ENCODE measurements around the gene MZB1. TPM values are rescaled to one million over a fixed set of nuclear protein-coding genes. Genes with fewer than 3 reads are reported as not detected.
A peak's percentile ranks its signal among the peaks of the same experiment; 100 is the strongest.

MZB1 gene
- total and polyA plus RNA-seq, 9 donors = 0.50 to 1.8 (median 1.2) TPM; not detected in 1

DNA sequence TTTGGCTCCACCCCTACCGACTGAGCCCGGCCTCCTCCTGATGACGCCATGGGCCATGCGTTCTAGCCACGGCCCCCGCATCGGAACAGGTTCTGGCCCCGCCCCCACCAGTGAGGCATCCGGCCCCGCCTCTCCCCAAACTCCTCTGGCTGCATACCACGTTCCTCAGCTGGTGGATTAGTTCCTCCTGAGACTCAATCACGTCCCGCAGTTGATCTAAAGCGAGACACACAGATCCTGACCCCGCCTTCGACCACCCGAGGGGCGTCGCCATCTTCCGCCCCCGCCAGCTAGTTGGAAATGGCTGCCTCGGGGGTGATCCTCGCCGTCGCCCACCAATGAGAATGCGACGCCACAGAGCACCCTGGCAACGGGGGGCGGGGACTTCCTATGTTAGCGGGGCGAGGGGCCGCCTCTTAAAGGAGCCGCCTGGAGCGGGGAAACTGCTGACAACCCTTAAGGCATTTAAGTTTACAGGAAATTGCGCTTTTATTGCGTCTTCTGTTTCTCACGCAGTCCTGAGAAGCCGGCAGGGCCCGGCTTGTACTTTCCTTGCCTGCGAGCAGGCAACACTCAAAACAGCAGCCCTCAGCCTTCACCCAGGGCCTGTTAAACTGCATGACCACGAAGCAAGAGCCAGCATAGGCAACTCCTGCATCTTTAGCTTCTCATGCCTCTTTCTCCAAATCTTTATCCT, 14.2 kb upstream of the MZB1 start, which contains the start of gene SPATA24:
Gene SPATA24 (minus strand): TSS at position 303 of the 697 bp plus-strand sequence. CDS start 29 bp downstream, at position 274.
- H3K27ac ChIP-seq = peak within 1 kb of the TSS; percentile 54 to 94
- H3K9me3 ChIP-seq = no peaks in the 10 kb centered on the region
- 0 to 1% (median 0%) methylated on average over 35 to 41 of the region's 41 CpGs for WGBS, 3 donors
- peak; percentile 48 for TF ChIP-seq EP300 (IDR thresholded peaks at IDR 0.05)
- TF ChIP-seq CTCF (IDR thresholded peaks at IDR 0.05) = no peak
- TF ChIP-seq POLR2A (IDR thresholded peaks at IDR 0.05) = peak; percentile 43
- H3K4me3 ChIP-seq = peak within 1 kb of the TSS; percentile 52
- no peaks in the 10 kb centered on the region for H3K36me3 ChIP-seq
- intact Hi-C loops (cut with DNase I) = no loop called here
- peak; percentile 96 to 98 (median 97) for DNase-seq
- no peaks in the 10 kb centered on the region for H3K27me3 ChIP-seq
- H3K4me1 ChIP-seq (ENCODE audit: insufficient read depth) = no peaks in the 10 kb centered on the region

- Histone ChIP-seq H3K9me3 (no peaks in the 10 kb centered on the region), H3K36me3 (no peaks in the 10 kb centered on the region), H3K4me1 (ENCODE audit: insufficient read depth) (no peaks in the 10 kb centered on the region), H3K4me3 (peak overlapping the region; percentile 52), H3K27ac (peak overlapping the region in 1 of 2 donors; percentile 94), H3K27me3 (no peaks in the 10 kb centered on the region)
- 11 to 15% (median 11%) methylated on average over 7 of the region's 7 CpGs for WGBS, 3 donors
- DNase-seq = no peak
- intact Hi-C loops (cut with DNase I) = no loop called here
- TF ChIP-seq CTCF (IDR thresholded peaks at IDR 0.05) = no peak
- no peak for TF ChIP-seq EP300 (IDR thresholded peaks at IDR 0.05)
These were observed 13.7 kb upstream of the MZB1 start for GRCh38 chr5:139403418-139403786.

DNA sequence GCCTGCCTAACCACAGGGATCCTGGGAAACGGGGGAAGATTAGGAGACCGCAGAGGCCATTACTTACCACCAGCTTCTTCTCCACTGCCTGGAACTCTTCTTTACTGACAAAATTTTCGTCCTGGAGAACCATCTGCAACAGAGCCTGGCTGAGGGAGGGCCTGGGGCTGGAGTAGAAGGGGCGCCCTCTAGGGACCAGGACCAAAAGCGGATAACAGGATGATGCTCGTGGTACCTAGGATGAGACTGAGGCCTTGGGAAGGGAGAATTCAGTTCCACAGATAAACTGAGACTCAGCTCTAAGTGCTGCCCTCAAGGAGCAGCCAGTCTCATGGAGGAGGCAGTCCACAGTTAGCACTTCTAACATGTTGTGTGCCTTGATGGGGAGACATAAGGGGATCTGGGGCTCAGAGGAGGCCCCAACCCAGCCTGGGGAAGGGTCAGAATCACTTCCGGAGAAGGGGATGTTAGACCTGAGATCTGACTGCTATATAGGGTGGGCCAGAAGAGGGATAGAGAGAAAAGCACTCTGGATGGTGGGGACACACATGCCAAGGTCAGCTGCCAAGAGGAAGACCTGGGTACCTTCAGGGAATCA, 12.9 kb upstream of the MZB1 start:
- H3K36me3 ChIP-seq = no peaks in the 10 kb centered on the region
- H3K9me3 ChIP-seq = no peaks in the 10 kb centered on the region
- H3K4me1 ChIP-seq (ENCODE audit: insufficient read depth) = no peaks in the 10 kb centered on the region
- WGBS, 3 donors = 73 to 76% (median 75%) methylated on average over 7 of the region's 7 CpGs
- H3K27ac ChIP-seq = no peak overlapping the region
- no peaks in the 10 kb centered on the region for H3K27me3 ChIP-seq
- H3K4me3 ChIP-seq = no peak overlapping the region
- no peak for DNase-seq
- intact Hi-C loops (cut with DNase I) = no loop called here
- TF ChIP-seq POLR2A (IDR thresholded peaks at IDR 0.05) = no peak
- TF ChIP-seq EP300 (IDR thresholded peaks at IDR 0.05) = no peak
- no peak for TF ChIP-seq CTCF (IDR thresholded peaks at IDR 0.05)

DNA sequence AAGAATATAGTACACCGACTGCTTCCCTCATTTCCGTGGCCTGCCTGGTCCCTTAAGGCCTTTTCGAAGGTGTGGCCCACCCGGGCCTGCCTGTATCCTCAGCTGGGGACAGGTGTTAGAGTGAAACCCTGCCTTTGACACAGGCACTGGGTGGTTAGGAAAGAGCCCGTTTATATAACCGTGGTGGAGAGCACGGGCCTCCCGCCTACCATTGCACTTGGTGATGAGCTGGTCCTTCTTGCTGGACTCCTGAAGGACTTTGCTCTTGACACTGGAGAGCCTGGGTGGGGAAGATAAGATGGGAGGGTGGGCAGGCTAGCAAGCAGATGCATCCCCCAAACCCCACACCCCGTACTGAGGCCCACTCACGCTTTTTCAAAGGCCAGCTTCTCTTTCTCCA, 11.8 kb upstream of the MZB1 start:
- H3K4me3 ChIP-seq = no peak overlapping the region
- no peak for DNase-seq
- H3K27me3 ChIP-seq = no peaks in the 10 kb centered on the region
- intact Hi-C loops (cut with DNase I) = no loop called here
- H3K4me1 ChIP-seq (ENCODE audit: insufficient read depth) = no peaks in the 10 kb centered on the region
- no peaks in the 10 kb centered on the region for H3K36me3 ChIP-seq
- TF ChIP-seq POLR2A (IDR thresholded peaks at IDR 0.05) (no peak), CTCF (IDR thresholded peaks at IDR 0.05) (no peak), EP300 (IDR thresholded peaks at IDR 0.05) (no peak)
- H3K9me3 ChIP-seq = no peaks in the 10 kb centered on the region
- WGBS, 3 donors = 93 to 94% (median 94%) methylated on average over 10 of the region's 10 CpGs
- no peak overlapping the region for H3K27ac ChIP-seq
